Bone marrow (tissue), 2 donors: ENCODE data around the gene ADAP1.
"Not testable (repeated sequence)": the region's sequence is repeated elsewhere in the genome, so short reads cannot be mapped to it uniquely, and the experiment has no call there.

Experiments
- DNase-seq, 2 donors: peaks; one replicate each; lab custom pipeline; 2025; lab: John Stamatoyannopoulos, UW

The ADAP1 gene

DNA sequence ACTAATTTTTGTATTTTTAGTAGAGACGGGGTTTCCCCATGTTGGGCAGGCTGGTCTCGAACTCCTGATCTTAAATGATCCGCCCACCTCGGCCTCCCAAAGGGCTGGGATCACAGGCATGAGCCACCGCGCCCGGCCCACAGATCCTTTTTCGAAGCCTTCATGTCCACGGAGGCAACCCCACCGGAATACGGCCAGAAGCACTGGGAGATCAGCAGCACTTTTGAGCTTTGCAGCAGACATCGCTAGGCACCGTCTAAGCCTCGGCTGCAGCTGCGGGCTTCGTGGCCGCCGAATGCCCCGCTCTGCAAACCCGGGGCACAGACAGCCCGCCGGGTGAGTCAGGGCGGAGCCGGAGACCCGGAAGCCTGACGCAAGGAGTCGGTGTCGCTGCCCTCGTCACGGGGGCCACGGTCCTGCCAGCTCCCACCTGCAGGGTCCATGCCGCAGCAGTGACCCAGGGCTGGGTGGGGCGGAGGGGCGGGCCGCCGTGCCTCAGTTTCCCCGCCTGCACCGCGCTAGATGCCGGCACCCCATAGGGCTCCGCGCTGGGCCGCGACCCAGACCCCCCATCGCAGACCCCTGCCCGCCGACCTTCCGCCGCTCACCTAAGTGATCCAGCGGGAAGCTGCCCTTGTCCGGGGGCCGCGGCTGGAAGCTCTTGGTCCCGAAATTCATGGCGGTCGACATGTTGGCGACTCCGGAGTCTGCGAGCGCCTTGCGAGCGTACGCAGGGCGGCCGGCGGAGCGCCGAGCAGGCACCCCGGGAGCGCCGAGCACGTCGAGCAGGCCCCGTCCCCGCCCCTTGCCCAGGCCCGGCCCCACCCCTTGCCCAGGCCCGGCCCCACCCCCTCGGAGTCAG lies 20.6 kb upstream of the ADAP1 start, which contains the start of gene COX19:
TSS of gene COX19 (minus strand) at position 730 of the 862 bp plus-strand sequence. CDS start at position 690, 40 bp downstream.
- DNase-seq, result peak; percentile 66 to 74

GRCh38 chr7:974172-974571 lies 19.7 kb upstream of the ADAP1 start:
- DNase-seq, result no peak

- no peak for DNase-seq
Observed at GRCh38 chr7:973312-973711, 18.8 kb upstream of the ADAP1 start.

- DNase-seq, result no peak
Observed at GRCh38 chr7:972676-973309, 18.3 kb upstream of the ADAP1 start.

- no peak for DNase-seq
Observed at GRCh38 chr7:972110-972509, 17.6 kb upstream of the ADAP1 start.

GRCh38 chr7:970744-971143 lies 16.3 kb upstream of the ADAP1 start:
- no peak for DNase-seq

- DNase-seq, result no peak
Observed at GRCh38 chr7:969403-969802, 14.9 kb upstream of the ADAP1 start.

DNA sequence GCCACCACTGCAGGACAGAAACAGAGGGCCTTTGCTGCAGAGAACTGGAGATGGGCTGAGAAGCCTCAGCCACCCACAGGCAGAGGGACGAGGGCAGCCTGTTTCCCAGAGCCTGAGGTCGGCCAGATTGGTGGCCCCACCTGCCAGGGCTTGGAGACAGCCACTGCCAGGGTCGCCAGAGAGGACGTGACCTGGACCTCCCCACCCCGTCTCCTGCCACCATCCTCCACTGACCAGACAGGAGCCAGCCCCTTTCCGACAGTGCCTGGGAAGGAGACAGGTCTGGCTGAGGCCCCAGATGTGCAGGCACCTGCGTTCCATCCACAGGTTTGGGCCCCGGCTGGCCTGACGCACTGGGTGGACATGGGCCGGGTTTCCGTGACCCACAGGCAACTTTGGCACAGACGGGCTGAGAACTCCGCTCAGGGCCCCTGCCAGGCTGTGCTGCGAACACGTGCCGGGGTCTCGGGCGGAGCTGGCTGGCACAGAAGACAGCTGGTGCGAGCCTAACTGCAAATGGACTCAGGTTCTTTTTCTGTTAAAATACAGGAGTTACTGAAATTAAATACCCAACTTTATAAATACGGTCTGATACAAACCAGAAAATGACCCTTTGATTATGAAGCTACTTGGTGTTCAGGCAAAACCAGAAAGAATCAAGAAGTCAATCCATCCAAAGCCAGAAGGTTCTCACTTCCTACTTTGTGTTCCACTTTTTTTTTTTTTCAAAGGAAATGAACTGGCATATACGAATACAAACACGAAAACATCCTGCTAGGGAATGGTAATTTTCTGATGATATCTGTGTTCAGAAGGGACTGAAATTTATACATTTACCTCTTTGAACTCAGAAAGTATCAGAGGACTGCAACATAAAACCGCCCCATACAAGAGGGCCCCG lies 14.0 kb upstream of the ADAP1 start:
- DNase-seq, result no peak

- DNase-seq, result no peak
Observed at GRCh38 chr7:967361-968082, 13.0 kb upstream of the ADAP1 start.

DNA sequence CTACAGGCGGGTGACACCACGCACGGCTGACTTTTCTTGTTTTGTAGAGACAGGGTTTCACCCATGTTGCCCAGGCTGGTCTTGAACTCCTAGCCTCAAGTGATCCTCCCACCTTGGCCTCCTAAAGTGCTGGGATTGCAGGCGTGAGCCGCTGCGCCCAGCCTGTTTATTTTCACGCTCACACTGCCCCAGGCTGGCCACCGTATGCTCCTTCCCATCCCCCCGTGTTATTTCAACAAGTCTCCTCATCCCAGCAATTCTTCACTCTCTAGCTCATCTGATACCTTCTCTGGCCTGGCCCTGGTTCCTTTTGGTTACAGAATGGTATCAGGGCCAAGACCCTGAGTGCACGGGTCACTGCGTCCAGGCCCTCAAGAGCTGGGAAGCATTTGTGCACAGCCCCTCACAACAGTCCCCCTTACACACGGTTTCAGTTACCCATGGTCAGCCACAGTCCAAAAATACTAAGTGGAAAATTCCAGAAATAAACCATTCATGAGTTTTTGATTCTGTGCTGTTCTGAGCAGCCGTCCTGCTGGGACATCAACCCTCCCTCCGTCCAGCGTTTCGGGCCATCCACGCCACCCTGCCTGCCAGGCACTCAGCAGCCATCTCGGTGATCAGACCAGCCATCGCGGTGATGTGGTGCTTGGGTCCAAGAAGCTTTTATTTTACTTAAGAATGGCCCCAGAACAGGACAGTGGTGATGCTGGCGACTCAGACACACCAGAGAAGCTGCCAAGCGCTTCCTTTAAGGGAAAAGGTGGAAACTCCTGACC lies 12.0 kb upstream of the ADAP1 start:
- no peak for DNase-seq

GRCh38 chr7:964401-965231 lies 10.1 kb upstream of the ADAP1 start:
- no peak for DNase-seq

- DNase-seq, result no peak
Observed at GRCh38 chr7:963236-964078, 9.0 kb upstream of the ADAP1 start.

DNA sequence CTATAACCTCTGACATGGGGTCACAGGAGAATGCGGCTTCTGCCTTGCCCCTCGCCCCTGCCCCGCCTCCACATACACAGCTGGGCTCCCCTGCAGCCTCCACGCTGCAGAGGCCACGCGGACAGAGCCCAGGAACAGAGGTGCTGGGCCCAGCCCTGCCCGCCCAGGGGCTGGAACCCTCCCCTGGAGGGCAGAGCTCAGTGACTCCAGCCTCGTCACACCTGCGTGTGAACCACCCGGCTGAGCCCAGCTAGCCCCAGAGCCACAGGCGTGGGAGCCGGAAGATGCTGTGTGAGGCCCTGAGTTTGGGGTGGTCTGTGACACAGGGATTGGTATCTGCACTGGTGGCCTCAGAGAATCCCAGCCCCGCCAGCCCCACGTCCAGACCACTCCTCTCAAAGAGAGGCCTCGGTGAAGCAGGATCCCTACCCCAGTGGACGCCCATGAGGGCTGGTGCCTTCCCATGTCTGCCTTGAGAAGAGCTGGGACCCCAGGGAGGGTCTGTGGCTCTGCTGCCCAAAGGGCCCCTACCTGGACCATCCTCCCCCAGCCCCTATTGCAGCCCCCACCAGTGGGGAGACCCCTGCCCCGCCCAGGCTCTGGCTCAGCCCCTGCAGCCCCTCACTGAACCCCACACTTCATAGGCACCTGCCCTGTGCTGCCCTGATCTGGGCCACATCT lies 8.1 kb upstream of the ADAP1 start:
- DNase-seq, result no peak

DNA sequence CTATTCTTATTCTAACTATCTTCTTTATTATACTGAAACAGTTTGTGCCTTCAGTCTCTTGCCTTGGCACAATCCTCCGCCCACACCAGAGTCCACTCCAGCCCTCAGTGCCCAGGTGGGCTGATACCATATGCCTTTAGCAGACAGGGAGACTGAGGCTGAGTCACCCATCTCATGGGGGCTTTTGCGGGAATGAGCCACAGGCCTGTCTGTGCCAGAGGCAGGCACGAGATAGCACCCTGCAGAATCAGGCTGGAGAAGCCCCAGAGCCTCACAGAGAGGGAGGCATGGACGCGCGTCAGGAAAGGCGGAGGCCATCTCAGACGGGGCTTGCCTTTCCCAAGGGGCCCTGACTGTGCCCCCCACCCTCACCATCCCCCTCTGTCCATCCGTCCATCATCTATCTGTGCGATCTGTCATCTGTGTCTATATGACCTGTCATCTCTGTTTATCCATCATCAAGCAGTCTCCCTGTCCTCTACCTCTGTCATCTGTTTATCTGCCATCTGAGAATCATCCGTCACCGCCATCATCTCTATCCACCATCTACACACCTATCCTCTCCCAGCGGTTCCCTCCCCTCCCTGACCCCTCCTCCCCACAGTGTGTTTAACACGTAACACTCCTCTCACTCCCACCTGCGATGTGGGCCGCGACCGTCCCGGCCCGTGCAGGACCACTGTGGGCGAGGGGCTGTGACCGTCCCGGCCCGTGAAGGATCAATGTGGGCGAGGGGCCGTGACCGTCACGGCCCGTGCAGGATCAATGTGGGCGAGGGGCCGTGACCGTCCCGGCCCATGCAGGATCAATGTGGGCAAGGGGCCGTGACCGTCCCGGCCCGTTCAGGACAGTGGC lies 7.3 kb upstream of the ADAP1 start:
- DNase-seq, result no peak

DNA sequence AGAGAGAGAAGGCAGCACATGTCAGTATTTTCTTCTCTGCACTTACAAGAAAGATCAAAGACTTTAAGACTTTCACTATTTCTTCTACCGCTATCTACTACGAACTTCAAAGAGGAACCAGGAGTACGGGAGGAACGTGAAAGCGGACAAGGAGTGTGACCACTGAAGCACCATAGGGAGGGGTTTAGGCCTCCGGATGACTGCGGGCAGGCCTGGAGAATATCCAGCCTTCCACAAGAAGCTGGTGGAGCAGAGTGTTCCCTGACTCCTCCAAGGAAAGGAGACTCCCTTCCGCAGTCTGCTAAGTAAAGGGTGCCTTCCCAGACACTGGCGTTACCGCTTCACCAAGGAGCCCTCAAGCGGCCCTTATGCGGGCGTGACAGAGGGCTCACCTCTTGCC lies 6.5 kb upstream of the ADAP1 start:
- not testable (repeated sequence) for DNase-seq

DNA sequence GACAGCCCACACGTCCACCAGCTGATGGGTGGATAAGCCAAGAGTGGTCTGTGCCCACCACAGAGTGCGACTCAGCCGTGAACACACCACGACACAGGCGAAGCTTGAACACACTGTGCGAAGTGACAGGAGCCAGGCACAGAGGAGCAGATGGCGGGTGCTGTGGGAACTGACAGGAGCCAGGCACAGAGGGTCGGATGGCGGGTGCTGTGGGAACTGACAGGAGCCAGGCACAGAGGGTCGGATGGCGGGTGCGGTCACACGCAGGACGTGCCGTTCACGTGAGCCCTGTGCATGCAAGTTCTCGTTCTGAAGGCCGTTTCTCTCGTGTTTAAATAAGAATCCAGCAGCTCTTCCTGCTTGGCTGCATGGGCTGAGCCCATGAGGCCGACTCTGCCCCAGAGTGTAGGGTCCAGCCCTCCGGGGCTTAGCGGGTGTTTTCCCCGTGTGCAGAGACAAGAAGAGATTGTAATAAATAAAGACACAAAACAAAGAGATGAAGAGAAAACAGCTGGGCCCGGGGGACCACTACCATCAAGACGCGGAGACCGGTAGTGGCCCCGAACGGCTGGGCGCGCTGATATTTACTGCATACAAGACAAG lies 5.9 kb upstream of the ADAP1 start:
- no peak for DNase-seq

DNA sequence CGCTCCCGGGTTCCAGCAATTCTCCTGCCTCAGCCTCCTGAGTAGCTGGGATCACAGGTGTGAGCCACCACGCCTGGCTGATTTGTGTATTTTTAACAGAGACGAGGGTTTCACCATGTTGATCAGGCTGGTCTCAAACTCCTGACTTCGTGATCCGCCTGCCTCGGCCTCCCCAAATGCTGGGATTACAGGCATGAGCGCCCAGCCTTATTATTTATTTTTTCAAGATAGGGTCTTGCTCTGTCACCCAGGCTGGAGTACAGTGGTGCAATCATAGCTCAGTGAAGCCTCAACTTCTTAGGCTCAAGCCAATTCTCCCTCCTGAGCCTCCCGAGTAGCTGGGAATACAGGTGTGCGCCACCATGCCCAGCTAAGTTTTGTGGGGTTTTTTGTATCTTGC lies 5.3 kb upstream of the ADAP1 start:
- DNase-seq, result not testable (repeated sequence)
